C4-2B (cell line): ENCODE measurements around the gene RAF1.

ENCODE experiments used
- H3K27ac ChIP-seq: fragments of 450-650 bp; 2 replicates; pipeline ENCODE4 v1.5.1; 2017
- ZFX ChIP-seq: fragments of 450-650 bp; IDR thresholded peaks from 2 replicates; pipeline ENCODE4 v1.6.1; 2017
- TF ChIP-seq, protein P1 (sequence below): fragments of 450-650 bp; conservative IDR thresholded peaks from 2 replicates; pipeline ENCODE4 v1.5.1; 2017; ENCODE audit warnings: mild to moderate bottlenecking

RAF1 gene

DNA sequence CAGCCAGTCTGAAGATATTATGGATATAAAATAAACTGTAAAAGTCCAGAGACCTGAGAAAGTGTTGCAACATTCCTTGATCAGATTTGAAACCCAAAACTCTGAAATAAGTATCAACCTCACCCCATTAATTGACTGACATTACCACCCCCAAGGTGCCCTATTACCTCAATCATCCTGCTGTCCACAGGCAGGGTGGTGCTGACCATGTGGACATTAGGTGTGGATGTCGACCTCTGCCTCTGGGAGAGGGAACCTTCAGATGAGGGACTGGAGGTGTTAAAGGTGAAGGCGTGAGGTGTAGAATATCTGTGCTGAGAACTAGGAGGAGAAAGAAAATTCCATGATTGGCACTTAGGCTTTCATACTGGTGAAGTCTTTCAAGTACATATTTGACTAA is 59.9 kb downstream of the RAF1 start:
- H3K27ac ChIP-seq, result no peak overlapping the region
- no peak for TF ChIP-seq ZFX
- TF ChIP-seq, protein P1, sequence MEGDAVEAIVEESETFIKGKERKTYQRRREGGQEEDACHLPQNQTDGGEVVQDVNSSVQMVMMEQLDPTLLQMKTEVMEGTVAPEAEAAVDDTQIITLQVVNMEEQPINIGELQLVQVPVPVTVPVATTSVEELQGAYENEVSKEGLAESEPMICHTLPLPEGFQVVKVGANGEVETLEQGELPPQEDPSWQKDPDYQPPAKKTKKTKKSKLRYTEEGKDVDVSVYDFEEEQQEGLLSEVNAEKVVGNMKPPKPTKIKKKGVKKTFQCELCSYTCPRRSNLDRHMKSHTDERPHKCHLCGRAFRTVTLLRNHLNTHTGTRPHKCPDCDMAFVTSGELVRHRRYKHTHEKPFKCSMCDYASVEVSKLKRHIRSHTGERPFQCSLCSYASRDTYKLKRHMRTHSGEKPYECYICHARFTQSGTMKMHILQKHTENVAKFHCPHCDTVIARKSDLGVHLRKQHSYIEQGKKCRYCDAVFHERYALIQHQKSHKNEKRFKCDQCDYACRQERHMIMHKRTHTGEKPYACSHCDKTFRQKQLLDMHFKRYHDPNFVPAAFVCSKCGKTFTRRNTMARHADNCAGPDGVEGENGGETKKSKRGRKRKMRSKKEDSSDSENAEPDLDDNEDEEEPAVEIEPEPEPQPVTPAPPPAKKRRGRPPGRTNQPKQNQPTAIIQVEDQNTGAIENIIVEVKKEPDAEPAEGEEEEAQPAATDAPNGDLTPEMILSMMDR, result no peak

DNA sequence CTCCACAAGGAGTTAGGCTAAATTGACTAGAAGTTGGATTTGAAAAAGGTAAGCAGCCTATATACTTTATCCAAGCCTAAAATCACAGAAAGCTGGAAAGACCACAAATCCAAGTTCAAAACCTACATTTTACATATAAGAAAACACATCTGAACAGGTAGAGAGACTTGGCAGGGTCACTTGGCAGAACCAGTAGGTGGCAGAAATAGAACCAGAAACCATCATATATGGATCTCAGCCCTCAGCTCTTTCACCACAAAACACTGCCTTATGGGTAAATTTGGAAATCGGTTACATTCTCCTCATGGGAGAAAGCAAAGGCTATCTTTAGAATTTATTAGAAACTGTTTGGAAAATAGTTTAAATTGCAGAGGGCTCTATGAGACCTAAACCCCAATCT is 62.8 kb downstream of the RAF1 start:
- TF ChIP-seq, protein P1, result no peak; the same call in 1 of the 2 replicates
- no peak for TF ChIP-seq ZFX
- H3K27ac ChIP-seq, result no peak overlapping the region

DNA sequence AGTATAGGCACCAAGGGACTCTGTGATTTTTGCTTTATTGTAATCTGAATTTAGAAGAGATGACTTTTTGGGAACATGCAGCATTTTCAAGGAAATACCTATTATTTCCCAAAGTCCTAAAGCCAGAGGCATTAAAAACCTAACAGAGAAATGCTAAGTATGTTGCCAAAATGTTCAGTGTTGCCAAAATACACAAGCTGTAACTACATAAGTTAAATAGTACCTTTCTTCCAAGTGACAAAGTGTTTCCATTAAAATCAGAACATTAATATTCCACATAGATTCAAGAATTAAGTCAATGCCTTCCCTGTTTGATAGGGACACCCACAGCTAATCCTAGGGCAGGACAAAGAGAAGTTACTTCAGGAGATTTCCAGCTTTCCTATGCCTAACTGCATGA is 65.0 kb downstream of the RAF1 start:
- TF ChIP-seq, protein P1, result no peak
- no peak for TF ChIP-seq ZFX
- peak overlapping the region; percentile 30; the same call in 1 of the 2 replicates for H3K27ac ChIP-seq

DNA sequence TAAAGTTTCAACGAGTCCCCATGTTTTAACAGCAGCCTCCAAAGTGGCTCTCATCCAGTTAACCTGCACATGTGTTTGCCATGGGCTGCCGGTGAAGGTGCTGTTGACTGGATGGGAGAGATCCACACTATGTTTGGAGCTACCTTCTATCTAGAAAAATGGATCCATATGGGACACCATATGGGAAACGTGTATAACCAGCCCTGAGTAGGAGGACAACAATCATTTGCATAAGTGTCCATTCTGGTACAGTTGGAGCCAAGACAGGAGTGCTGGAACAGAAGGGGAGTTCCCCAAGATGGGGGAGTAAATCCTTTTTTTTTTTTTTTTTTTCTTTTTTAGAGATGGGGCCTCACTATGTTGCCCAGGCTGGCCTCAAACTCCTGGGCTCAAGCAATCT is 70.4 kb downstream of the RAF1 start:
- no peak overlapping the region for H3K27ac ChIP-seq

DNA sequence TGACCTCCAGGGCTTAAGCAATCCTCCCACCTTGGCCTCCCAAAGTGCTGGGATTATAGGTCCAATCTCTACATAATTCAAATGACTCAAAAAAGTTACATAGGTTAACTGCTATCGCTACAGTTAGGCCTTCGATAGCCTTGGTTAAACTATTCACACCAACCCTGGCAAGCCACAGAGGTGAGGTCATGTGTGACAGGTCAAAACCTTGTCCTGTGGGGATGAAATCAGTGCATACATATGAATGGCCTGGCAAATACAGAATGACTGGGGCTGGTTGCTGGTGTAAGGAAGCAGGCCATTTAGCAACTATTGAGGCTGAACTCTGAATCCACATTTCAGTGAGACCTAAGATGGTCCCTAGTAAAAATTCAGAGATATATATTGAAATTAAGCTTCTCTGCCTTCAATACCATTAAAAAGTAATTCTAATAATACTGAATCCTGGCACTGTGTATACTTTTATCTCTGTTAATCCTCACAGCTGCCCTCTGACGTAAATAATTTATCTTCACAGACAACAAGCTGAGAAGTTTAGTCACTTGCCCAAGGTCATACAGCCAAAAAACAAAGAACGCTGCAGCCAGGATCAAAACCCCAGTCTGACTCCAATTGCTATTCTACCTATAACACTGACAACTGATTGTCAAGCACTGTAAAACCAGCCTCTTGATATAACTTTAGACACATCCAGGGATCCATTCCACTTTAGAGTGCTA is 71.8 kb downstream of the RAF1 start:
- H3K27ac ChIP-seq, result no peak overlapping the region
- TF ChIP-seq, protein P1, result no peak
- no peak for TF ChIP-seq ZFX

More for the DNA sequence above, 70.4 kb downstream of the RAF1 start:
- TF ChIP-seq, protein P1, result no peak
- no peak for TF ChIP-seq ZFX

DNA sequence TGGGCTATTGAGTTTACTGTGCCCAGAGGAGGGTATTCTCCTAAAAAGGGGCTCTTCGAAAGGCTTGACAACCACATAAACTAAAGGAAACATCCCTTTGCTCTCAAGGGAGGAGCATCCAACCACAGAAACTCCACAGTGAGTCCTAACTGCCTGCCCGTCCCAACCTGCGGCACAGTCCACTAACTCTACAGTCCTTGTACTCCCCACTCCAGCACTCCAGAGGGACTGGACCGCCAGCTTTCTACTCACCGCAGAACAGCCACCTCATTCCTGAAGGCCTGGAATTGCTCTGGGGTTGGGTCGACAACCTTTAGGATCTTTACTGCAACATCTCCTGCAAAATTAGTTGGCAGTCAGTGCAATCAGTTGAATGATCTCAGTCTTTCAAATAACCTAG is 72.5 kb downstream of the RAF1 start:
- no peak overlapping the region for H3K27ac ChIP-seq
- TF ChIP-seq, protein P1, result no peak
- TF ChIP-seq ZFX, result no peak

DNA sequence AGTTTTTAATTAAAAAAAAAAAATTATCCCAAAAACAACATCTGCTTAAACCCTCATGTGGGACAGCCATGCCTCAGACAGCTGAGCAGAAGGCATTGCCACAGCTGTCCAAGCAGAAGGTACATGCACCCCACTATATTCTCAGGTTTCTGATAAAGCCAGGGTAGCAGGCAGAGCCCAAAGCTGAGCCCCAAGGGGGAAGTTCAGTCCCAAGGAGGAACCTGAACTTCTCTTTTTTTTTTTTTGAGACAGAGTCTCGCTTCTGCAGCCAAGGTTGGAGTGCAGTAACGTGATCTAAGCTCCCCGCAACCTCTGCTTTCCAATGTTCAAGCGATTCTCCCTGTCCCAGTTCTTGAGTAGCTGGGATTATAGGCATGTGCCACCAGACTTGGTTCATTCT is 73.8 kb downstream of the RAF1 start:
- H3K27ac ChIP-seq, result no peak overlapping the region
- TF ChIP-seq, protein P1, result no peak
- TF ChIP-seq ZFX, result no peak
